Omental fat pad (tissue), 4 donors: ENCODE data around the gene NXPH3. TPM values are rescaled to one million over a fixed set of nuclear protein-coding genes. Genes with fewer than 3 reads are reported as not detected.
"Not testable (repeated sequence)": the region's sequence is repeated elsewhere in the genome, so short reads cannot be mapped to it uniquely, and the experiment has no call there.

Experiments
- ATAC-seq: fragments of 150-250 bp; one replicate; pipeline ENCODE4 v1.9.1; 2016; ENCODE audit warnings: mild to moderate bottlenecking, moderate library complexity; ENCODE audit not compliant: low FRiP score
- DNase-seq: peaks from one replicate; pipeline ENCODE4 v3.0.0-alpha.2; 2019; ENCODE audit warnings: low spot score
- total RNA-seq, 4 donors: library from RNA; depleted of rRNA; stranded (reverse); fragments of >200 nt; gene quantifications; one replicate each; pipeline ENCODE4 v1.1.0, GENCODE V29; 2016
- TF ChIP-seq, protein P1 (sequence below), 3 donors: fragments of 450-650 bp; IDR thresholded peaks; one replicate each; pipeline ENCODE4 v1.5.1; 2016 to 2017; ENCODE audit warnings: antibody characterized with exemption in 3 of 3, mild to moderate bottlenecking in 3 of 3, moderate library complexity in 2 of 3

The NXPH3 gene
- total RNA-seq, 4 donors from 2014 or later: 2.9 to 7.4 (median 5.8) TPM

DNA sequence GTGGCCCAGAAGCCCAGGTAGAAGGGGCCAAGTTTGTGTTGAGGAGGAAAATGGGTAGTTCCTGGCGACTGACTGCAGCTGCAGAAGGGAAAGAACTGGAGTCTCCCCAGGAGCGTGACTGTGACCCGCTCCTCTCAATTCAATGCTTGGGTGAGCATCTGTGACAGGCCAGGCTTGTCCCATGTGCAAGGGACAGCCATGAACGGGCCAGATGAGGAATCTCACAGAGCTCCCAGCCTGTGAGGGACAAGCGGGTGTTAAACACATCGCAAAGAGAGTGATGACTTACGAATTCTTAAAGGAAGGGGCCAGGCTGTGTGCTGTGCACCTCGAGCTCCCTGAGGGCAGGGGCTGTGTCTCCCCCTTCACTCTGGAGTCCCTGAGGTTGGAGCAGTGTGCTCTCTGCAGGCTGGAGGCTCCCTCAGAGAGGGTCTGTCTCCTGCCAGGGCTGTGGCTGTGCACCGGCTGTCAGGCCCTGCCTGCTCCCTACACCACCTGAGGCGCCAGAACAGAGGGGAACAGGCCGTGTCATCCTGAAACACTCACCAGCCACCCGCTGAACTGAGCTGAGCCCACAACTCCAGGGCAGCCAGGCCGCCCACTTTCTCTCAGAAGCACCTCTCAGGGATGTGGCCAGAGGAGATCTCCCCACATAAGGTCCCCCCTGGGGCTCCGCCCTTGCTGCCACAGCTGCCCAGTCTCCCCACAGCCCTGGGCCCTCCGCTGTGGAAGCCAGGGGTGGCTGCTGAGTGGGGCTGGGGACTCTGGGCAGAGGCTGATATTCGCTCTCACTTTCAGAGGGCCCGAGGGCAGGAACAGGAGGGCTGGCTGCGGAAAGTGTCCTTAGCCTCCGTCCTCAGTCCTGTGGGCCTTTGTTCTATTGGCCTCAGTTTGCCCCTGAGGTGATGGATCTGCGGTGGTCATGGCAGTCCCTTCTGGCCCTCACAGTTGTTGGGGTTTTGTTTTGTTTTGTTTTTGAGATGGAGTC is 25.7 kb upstream of the NXPH3 start:
- no peak for DNase-seq
- TF ChIP-seq, protein P1, sequence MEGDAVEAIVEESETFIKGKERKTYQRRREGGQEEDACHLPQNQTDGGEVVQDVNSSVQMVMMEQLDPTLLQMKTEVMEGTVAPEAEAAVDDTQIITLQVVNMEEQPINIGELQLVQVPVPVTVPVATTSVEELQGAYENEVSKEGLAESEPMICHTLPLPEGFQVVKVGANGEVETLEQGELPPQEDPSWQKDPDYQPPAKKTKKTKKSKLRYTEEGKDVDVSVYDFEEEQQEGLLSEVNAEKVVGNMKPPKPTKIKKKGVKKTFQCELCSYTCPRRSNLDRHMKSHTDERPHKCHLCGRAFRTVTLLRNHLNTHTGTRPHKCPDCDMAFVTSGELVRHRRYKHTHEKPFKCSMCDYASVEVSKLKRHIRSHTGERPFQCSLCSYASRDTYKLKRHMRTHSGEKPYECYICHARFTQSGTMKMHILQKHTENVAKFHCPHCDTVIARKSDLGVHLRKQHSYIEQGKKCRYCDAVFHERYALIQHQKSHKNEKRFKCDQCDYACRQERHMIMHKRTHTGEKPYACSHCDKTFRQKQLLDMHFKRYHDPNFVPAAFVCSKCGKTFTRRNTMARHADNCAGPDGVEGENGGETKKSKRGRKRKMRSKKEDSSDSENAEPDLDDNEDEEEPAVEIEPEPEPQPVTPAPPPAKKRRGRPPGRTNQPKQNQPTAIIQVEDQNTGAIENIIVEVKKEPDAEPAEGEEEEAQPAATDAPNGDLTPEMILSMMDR (IDR thresholded peaks at IDR 0.05): no peak
- ATAC-seq: no peak

DNA sequence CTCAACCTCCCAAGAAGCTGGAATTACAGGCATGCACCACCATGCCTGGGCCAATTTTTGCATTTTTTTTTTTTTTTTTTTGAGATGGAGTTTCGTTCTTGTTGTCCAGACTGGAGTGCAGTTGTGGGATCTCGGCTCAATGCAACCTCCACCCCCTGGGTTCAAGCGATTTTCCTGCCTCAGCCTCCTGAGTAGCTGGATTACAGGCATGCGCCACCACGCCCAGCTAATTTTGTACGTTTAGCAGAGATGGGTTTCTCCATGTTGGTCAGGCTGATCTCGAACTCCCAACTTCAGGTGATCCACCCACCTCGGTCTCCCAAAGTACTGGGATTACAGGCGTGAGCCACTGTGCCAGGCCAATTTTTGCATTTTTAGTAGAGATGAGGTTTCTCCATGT is 24.9 kb upstream of the NXPH3 start:
- ATAC-seq, DNase-seq: not testable (repeated sequence)

DNA sequence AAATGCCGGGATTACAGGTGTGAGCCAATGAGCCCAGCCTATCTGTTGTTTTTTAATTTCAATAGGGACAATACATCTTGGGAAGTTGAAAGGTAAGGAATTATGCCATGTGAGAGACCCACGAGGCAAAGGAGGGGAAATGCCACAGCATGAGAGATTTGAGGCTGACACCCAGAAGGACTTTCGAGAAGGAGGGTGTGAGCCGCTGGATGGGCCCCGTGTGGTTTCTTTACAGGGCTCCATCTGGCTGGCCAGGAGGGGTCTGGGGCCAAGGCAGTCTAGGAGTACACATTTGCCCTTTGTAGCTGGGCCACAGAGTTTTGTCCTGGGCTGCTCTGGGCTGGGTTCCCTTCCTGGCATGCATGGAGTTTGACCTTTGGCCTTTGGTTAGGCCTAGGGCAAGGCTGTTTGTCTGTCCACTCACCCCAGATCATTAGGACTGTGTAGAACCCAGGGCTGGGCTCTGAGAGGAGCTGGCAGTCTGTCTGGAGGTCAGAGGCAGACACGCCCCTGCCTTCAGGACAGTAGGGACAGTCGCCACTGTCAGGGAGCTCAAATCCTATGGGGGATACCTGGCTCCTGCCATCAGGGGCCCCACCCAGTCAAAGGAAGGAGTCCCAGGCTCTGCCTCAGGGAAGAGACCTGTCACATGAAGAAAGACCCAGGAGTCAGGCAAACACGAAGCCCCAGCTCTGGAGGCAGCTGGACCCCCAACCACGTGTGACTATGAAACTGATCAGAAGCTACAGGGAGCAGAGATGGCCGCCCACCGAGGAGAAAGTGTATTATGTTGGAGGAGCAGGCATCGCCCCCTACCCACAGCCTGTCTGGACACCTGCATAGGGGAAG is 24.2 kb upstream of the NXPH3 start:
- no peak for DNase-seq

DNA sequence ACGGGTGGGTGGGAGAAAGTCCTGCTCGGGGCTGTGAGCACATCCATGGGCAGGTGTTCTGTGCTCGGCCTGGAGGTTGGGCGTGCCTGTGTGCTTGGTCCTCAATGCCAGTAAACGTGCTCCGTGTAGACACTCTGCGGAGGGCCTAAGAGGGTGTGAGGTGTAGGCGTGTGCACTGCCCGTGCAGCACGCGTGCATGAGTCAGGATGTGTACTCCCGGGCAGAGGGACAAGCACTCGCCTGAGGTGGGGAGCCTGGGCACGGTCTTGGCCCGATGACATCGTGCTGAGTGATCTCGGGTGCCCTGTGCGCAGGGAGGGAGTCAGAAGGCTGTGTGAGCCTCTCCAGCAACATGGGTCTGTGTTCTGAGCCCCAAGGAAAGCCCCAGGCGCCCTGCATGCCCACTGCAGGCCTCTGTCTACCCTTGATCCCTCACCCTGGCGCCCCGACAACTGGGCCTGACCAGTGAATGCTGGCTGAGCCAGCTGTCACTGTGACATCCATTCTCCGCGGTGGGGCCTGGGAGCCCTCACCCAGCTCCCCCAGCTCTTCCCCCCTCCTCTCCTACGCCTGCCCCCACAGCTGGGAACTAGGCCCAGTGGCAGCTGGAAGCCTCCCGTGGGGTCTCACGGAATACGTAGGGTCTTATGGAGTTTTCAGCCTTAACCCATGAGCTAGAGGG is 23.5 kb upstream of the NXPH3 start:
- no peak for DNase-seq
- ATAC-seq: no peak
- TF ChIP-seq, protein P1 (IDR thresholded peaks at IDR 0.05): no peak

More for the DNA sequence above, 24.2 kb upstream of the NXPH3 start:
- TF ChIP-seq, protein P1 (IDR thresholded peaks at IDR 0.05): no peak
- no peak for ATAC-seq

DNA sequence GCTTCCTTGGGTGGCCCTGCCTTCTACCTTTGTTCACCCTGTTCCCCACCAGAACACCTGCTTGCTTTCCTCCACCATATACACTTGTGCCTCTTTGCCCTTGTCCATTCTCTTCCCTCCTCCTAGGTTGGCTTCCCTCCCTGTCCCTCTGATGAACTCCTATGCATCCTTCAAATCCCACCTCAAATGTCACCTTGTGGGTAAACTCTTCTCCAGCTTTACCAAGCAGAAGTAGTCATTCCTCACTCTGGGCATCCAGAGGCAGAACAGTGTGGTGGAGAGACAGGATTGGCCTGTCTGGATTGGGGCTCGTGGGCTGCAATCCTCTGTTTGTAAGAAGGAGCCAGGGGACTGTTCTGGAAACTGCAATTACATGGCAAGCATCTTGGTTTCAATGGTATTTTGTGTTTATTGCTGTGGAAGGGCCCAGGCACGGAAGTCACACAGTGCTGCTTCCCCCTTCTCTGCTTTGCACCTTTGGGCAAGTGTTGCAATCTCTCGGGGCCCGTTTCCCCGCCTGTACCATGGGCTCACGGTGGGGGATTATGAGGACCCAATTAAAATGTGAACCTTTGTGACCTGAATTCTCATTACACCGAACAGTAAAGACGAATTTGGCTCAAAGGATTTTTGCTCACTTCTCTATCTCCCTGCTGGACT is 21.9 kb upstream of the NXPH3 start:
- ATAC-seq (no peak), DNase-seq (no peak)
- TF ChIP-seq, protein P1 (IDR thresholded peaks at IDR 0.05): no peak

DNA sequence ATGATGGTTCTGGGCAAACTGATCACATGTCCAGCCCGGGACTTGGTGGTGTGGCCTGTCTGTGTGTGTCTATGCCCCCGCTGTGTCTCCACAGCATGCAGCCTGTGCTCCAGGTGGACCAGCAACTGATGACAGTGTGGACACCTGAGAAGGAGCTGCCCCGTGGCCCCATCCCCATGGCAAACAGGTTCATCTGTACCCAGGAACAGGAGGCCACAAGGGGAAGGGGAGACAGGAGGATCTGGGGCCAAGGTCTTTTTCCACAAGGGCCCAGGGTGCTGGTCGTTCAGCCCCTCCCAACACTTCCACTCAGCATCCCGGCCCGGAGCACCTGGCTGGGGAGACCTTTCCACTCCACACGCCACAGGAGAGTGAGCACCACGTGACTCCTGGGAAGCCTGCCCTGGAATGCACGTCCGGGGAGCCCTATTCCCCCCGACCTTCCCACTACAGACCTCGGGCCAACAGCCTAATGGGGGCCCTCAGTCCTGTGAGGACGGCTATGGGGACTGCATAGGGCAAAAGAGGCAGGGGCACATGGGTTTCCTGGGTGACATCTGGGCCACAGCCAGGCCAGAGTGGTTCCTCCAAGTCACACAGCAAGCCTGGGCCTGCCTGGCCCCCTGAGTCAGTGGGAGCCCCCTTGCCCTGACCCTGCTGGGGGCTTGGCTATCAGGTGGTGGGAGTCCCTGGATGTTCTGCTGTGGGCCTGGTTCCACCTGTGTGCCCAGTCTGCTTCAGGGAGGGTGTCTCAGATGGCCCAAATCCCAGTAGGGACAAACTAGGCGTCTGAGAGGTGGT is 20.8 kb upstream of the NXPH3 start:
- no peak for ATAC-seq
- DNase-seq: no peak
- TF ChIP-seq, protein P1 (IDR thresholded peaks at IDR 0.05): no peak
